Measurements from ENCODE around the gene RAP2B.
"Not testable (repeated sequence)": the region's sequence is repeated elsewhere in the genome, so short reads cannot be mapped to it uniquely, and the experiment has no call there.

Gene RAP2B

GRCh38 chr3:153193786-153194476 is 31.9 kb downstream of the RAP2B start:
- DNase-seq (ENCODE audit: low read depth), result not testable (repeated sequence)

- DNase-seq (ENCODE audit: low read depth), result no peak
Observed at GRCh38 chr3:153195349-153195879, 33.4 kb downstream of the RAP2B start.

GRCh38 chr3:153209596-153209995 is 47.6 kb downstream of the RAP2B start:
- no peak for DNase-seq (ENCODE audit: low read depth)

- no peak for DNase-seq (ENCODE audit: low read depth)
Observed at GRCh38 chr3:153210146-153210545, 48.1 kb downstream of the RAP2B start.

GRCh38 chr3:153210660-153211059 is 48.6 kb downstream of the RAP2B start:
- no peak for DNase-seq (ENCODE audit: low read depth)

- DNase-seq (ENCODE audit: low read depth), result no peak
Observed at GRCh38 chr3:153215497-153215896, 53.5 kb downstream of the RAP2B start.

GRCh38 chr3:153215966-153216365 is 53.9 kb downstream of the RAP2B start:
- DNase-seq (ENCODE audit: low read depth), result no peak

- no peak for DNase-seq (ENCODE audit: low read depth)
Observed at GRCh38 chr3:153216928-153217327, 54.9 kb downstream of the RAP2B start.

GRCh38 chr3:153219146-153219545 is 57.1 kb downstream of the RAP2B start:
- no peak for DNase-seq (ENCODE audit: low read depth)

Data from activated T-cell treated with anti-CD3 and anti-CD28 coated beads for 24 hours (primary cell).